Colonic mucosa (tissue), 4 donors: ENCODE measurements around the gene CERS2. TPM values are rescaled to one million over a fixed set of nuclear protein-coding genes. Genes with fewer than 3 reads are reported as not detected.

Experiments
- DNase-seq: peaks from one replicate; pipeline ENCODE4 v3.0.0-alpha.2; 2020
- H3K27ac ChIP-seq: fragments of 200-600 bp; one replicate; pipeline ENCODE4 v1.8.0; 2021
- H3K27me3 ChIP-seq: fragments of 200-600 bp; one replicate; pipeline ENCODE4 v1.8.0; 2021
- H3K36me3 ChIP-seq: fragments of 200-600 bp; one replicate; pipeline ENCODE4 v1.8.0; 2021
- H3K4me1 ChIP-seq: fragments of 200-600 bp; one replicate; pipeline ENCODE4 v1.8.0; 2021; ENCODE audit warnings: mild to moderate bottlenecking
- H3K4me3 ChIP-seq: fragments of 200-600 bp; one replicate; pipeline ENCODE4 v1.8.0; 2021
- H3K9ac ChIP-seq, 2 donors: one replicate each; pipeline ENCODE4 v1.7.0; 2013; ENCODE audit warnings: control low read depth in 2 of 2, low read depth in 2 of 2, low read length in 2 of 2
- H3K9me3 ChIP-seq: fragments of 200-600 bp; one replicate; pipeline ENCODE4 v1.8.0; 2021
- CTCF ChIP-seq: fragments of 200-600 bp; IDR thresholded peaks from one replicate; pipeline ENCODE4 v1.8.0; 2022; ENCODE audit warnings: antibody characterized with exemption, mild to moderate bottlenecking
- intact Hi-C: fragments of 100-400 bp; cut with DNase I; formaldehyde crosslinking; loops from one replicate; pipeline ENCODE4 v1.14.1; 2022
- total RNA-seq, 2 donors: library from RNA; stranded (reverse); fragmentation: NEBNext Ultra II Directional in 1 of 2; extraction: Animal tissue kit (Norgen Biotek cat#: 25700) in 1 of 2; gene quantifications; one replicate each; pipeline ENCODE4 v1.2.1, GENCODE V29; 2021
- donor health status: healthy.
- donor health status: DM: no; HTN: no; CAD: no.
- donor health status: DM: no; HTN: no; CAD: no.

Gene CERS2
- total RNA-seq, 2 donors from 2014 or later = 140 to 157 TPM

DNA sequence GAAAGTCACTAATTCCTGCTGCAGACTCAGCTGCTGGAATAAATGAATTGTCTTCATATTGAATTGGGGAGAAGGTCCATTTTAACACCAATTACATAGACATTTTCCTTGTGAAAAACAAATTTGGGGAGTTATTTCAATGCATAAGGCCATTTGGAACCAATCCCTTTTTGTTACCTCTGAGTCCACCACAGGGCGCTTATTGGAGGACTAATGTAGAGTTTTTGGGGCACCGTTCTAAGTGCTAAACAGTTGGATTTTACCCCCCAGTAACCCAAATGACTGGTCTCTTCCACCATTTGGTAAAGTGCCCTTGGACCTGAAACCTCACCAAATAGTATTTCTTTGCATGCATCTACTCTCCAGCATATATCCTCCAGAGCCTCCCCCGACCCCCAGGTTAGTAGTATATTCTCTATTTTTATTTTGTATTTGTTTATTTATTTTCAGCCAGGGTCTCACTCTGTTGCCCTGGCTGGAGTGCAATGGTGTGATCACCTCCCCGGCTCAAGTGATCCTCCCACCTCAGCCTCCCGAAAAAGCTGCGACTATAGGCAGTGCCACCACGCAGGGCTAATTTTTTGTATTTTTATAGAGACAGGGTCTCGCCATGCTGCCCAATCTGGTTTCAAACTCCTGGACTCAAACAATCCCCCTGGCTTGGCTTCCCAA lies 35.2 kb upstream of the CERS2 start:
- no peaks in the 10 kb centered on the region for H3K9me3 ChIP-seq
- H3K4me3 ChIP-seq = no peak overlapping the region
- intact Hi-C loops = loop anchor here (5.0 kb wide), 1 partner anchor 47 kb away; the partner anchor contains the start of gene CDC42SE1
- no peaks in the 10 kb centered on the region for H3K36me3 ChIP-seq
- DNase-seq = no peak
- TF ChIP-seq CTCF = no peak
- peaks cover 10% of the 10 kb centered on the region for H3K4me1 ChIP-seq
- H3K9ac ChIP-seq = peak overlapping the region in 1 of 2 donors; percentile 92
- H3K27me3 ChIP-seq = no peaks in the 10 kb centered on the region
- H3K27ac ChIP-seq = no peak overlapping the region

GRCh38 chr1:151009206-151009587 lies 34.6 kb upstream of the CERS2 start:
- H3K27me3 ChIP-seq = no peaks in the 10 kb centered on the region
- H3K36me3 ChIP-seq = no peaks in the 10 kb centered on the region
- peak overlapping the region; percentile 56 for H3K4me3 ChIP-seq
- H3K4me1 ChIP-seq = peaks cover 10% of the 10 kb centered on the region
- H3K9me3 ChIP-seq = no peaks in the 10 kb centered on the region
- no peak for TF ChIP-seq CTCF
- intact Hi-C loops = loop anchor here (5.0 kb wide), 1 partner anchor 48 kb away; the partner anchor contains the start of gene CDC42SE1
- no peak for DNase-seq
- peak overlapping the region; percentile 91 for H3K27ac ChIP-seq
- H3K9ac ChIP-seq = peak overlapping the region; percentile 70 to 92

- intact Hi-C loops = loop anchor here (5.0 kb wide), 1 partner anchor 49 kb away; the partner anchor contains the start of gene CDC42SE1
- Histone ChIP-seq H3K4me1 (peaks cover 10% of the 10 kb centered on the region), H3K9ac (peak within 1 kb of the TSS; percentile 70 to 92), H3K4me3 (peak within 1 kb of the TSS; percentile 56), H3K9me3 (no peaks in the 10 kb centered on the region), H3K36me3 (no peaks in the 10 kb centered on the region), H3K27me3 (no peaks in the 10 kb centered on the region), H3K27ac (peak within 1 kb of the TSS; percentile 91)
- no peak for TF ChIP-seq CTCF
- peak; percentile 98 for DNase-seq
These were observed 33.9 kb upstream of the CERS2 start, which contains the start of gene PRUNE1 for GRCh38 chr1:151008244-151009205. TSS of gene PRUNE1 (plus strand) at chr1:151008449. CDS start at chr1:151008633, 184 bp downstream.

DNA sequence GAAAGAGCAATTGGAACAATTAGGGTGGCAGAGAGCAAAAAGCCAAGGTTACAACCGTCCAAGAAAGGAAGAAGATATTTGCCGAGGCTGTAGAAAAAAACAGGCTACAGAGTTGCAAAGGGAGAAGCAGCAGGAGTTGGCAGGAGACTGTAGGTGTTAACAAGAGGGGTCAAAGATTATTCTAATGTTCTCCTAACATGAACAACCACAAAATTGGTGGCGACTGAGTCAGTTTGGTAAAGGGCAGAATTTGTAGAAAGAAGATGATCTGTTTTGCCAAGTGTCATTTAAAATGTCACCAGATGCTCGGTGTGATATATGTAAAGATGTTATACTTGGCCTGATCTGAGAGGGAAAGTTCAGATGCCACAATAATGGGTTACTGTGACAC lies 33.2 kb upstream of the CERS2 start:
- no peaks in the 10 kb centered on the region for H3K36me3 ChIP-seq
- DNase-seq = no peak
- no peaks in the 10 kb centered on the region for H3K27me3 ChIP-seq
- no peaks in the 10 kb centered on the region for H3K9me3 ChIP-seq
- intact Hi-C loops = loop anchor here (5.0 kb wide), 1 partner anchor 49 kb away; the partner anchor contains the start of gene CDC42SE1
- peak overlapping the region; percentile 91 for H3K27ac ChIP-seq
- TF ChIP-seq CTCF = no peak
- peaks cover 10% of the 10 kb centered on the region for H3K4me1 ChIP-seq
- peak overlapping the region; percentile 31 to 92 for H3K9ac ChIP-seq
- H3K4me3 ChIP-seq = peak overlapping the region; percentile 56

- Histone ChIP-seq H3K4me3 (peak within 1 kb of the TSS; percentile 56), H3K36me3 (no peaks in the 10 kb centered on the region), H3K9ac (peak within 1 kb of the TSS; percentile 82 to 92), H3K27me3 (no peaks in the 10 kb centered on the region), H3K4me1 (peaks cover 10% of the 10 kb centered on the region), H3K9me3 (no peaks in the 10 kb centered on the region), H3K27ac (peak within 1 kb of the TSS; percentile 91)
- DNase-seq = peak; percentile 89
- peak; percentile 34 for TF ChIP-seq CTCF
- intact Hi-C loops = loop anchor here (5.0 kb wide), 1 partner anchor 51 kb away; the partner anchor contains the start of gene CDC42SE1
These were observed 31.9 kb upstream of the CERS2 start, which contains the start of gene MINDY1 for GRCh38 chr1:151006327-151007052. TSS of gene MINDY1 (minus strand) at chr1:151006902. CDS start at chr1:151002617, 4,285 bp downstream.
